GM04503 (cell line): ENCODE data around the gene PIN1.

Experiments
- DNase-seq: peaks from one replicate; pipeline ENCODE4 v3.0.0-alpha.2; 2012; ENCODE audit warnings: low read depth

PIN1 gene

DNA sequence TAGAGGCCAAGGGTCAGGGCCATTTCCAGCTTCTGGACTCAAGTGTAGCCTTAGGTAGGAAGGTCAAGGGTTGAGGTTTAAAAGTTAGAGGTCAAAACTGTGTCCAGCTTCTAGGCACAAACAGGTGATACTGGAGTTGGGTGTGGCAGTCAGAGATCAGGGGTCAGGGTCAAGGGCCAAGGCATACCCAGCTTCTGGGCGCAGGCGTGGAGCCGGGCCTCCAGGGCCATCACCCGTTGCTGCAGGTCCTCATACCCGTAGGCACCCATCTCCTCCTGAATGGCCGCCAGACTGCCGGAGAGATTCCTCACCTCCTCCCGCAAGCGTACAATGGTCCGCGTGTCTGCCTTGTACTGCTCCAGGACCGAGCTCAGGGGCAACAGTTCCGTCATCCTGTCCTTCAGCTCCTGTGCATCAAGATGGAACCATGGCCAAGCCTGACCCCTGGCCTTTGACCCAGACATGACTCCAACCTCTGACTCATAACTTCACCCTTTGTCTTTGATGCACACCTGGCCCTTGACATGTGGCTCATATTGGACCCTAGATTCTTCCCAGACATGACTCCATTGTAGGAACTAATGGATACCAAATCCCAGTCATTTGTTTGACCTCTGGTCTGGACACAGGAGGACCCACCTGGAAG lies 22.1 kb downstream of the PIN1 start:
- DNase-seq = no peak

- DNase-seq = no peak
Observed at GRCh38 chr19:9857920-9858746, 23.0 kb downstream of the PIN1 start.

GRCh38 chr19:9858766-9859165 lies 23.6 kb downstream of the PIN1 start:
- DNase-seq = no peak

DNA sequence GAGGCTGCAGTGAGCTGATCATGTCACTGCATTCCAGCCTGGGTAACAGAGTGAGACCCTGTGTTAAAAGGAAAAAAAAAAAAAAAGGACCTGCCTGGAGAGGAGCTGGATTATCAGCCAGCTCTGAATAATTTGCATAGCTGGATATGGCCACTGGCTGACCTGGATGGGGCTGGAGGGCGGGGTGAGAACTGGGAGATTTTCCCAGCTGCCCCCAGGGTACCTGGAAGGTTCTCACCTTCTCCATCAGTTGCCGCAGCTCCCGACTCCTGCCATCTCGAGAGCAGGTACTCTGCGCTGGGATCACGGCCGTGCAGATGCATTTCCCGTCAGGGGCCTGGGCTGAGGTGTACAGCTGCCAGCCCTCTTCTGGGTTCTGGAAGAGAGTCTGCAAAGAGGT lies 25.3 kb downstream of the PIN1 start:
- DNase-seq = no peak

- DNase-seq = no peak
Observed at GRCh38 chr19:9861503-9861902, 26.4 kb downstream of the PIN1 start.

DNA sequence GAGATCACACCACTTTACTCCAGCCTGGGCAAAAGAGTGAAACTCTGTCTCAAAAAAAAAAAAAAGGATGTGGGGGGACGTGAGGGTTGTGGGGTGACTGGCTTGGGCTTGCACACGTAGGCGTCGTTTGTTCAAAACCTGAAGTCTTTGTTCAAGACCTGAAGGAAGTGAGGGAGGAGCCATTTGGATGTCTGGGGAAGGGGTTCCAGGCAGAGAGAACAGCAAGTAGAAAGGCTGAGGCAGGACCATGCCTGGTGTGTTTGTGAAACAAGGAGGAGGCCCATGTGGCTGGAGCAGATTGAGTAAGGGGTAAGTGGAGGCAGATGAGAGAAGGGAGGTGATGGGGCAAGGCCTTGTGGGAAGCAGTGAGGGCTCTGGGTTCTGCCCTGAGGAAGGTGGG lies 27.8 kb downstream of the PIN1 start:
- DNase-seq = no peak

DNA sequence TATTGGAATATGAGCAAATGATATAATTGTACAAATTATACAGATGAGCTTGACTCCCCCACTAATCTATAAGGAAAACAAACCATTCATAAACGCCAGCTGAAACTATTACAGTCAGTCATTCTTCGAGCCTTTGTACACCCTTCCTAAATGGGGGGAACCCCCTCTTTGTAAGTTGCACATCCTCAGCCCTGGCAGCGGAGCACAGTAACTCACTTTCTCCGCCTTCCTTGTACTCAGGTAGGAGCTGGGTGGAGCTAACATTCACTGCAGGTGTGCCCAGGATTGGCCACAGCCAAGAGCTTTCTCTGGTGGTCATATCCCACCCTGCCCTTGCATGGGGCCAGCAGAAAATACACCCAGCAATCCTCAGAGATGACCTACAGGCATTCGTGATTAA lies 28.6 kb downstream of the PIN1 start:
- no peak for DNase-seq

DNA sequence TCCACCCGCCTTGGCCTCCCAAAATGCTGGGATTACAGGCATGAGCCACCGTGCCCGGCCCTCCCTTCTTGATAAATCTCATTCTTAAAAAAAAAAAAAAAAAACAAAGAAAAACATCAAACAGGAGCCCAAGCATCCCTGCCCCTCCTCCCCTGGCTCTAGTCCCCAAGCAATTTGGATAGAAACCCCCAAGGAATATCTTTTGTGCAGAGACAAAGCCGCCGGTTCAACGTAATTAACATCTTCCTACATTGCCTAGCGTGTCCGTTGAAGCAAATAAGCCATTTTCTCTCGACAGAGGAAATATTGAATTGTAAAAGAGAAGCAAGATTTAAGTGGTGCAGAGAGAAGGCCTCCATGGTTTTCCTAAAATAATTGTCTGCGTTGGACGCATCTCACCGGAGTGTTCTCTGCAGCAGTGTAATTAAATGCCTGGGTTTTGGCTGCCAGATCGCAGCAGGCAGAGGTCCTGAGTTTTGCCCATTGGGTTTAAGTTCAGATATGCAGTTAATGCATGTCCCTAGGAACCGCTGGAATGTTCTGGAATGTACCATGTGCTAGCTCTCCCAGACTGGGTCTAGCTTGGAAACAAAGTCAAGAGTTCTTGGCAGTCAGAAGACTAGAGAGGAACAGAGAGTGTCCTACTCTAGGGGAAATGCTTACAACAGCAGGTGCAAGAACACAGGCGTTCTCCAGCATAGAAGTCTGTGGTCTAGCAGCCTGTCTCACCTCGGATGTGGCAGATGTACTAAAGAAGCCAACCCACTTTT lies 30.8 kb downstream of the PIN1 start:
- no peak for DNase-seq

GRCh38 chr19:9868983-9869617 lies 34.0 kb downstream of the PIN1 start:
- DNase-seq = no peak

GRCh38 chr19:9871626-9872338 lies 36.7 kb downstream of the PIN1 start:
- no peak for DNase-seq

GRCh38 chr19:9872618-9873242 lies 37.6 kb downstream of the PIN1 start:
- DNase-seq = no peak

DNA sequence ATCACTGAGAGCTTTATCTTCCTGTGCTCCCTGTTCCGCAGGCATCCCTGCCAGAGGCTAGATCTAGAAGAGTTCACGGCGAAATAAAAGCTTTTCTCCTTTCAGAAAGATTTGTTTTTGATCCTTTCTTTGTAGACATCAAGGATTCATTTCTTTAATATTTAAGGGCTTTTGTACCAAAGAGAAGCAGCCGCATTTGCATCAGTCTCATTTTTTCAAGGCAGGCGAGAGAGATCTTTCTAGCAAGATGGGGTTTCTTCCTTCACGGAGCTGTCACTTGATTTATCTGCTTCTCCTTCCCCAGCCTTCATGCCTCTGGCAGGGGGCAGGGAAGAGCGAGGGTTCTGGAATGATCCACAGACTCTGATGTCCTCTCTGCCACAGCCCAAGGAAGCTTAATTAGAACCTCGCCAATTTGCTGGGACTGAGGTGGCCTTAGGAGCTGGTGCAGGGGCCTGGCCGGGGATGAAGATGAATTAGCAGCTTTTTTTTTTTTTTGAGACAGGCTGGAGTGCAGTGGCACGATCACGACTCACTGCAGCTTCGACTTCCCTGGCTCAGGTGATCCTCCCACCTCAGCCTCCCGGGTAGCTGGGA lies 40.0 kb downstream of the PIN1 start:
- DNase-seq = no peak

DNA sequence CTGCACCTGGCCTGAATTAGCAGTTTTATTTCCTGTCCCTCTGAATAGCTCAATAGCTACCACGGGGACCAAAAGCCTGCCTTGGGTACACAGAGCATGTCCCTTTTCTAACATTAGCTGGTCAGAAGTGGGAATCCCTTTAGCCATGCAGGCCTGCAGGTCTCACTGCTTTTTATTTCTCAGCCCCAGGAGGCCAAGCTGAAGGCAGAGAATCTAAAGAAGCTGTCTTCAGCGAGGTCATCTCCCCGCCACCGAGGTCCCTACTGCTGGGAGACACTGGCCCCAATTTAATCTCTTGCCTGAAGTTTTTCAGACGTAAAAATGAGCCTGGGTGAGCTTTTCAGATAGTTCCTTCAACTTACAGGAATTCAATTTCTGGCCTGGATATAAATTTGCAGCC lies 40.7 kb downstream of the PIN1 start:
- no peak for DNase-seq

GRCh38 chr19:9877780-9878510 lies 42.8 kb downstream of the PIN1 start:
- no peak for DNase-seq

- no peak for DNase-seq
Observed at GRCh38 chr19:9878511-9879196, 43.5 kb downstream of the PIN1 start.

DNA sequence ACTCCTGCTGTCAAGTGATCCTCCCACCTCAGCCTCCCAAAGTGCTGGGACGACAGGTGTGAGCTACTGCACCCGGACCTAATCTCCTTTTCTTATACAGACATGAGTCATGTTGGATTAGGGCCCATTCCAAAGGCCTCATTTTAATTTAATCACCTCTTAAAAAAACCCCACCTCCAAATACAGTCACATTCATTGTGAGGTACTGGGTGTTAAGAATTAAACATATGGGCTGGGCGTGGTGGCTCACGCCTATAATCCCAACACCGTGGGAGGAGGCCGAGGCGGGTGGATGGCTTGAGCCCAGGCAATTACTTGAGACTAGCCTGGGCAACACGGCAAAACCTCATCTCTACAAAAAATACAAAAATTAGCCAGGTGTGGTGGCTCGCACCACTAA lies 46.6 kb downstream of the PIN1 start:
- no peak for DNase-seq

DNA sequence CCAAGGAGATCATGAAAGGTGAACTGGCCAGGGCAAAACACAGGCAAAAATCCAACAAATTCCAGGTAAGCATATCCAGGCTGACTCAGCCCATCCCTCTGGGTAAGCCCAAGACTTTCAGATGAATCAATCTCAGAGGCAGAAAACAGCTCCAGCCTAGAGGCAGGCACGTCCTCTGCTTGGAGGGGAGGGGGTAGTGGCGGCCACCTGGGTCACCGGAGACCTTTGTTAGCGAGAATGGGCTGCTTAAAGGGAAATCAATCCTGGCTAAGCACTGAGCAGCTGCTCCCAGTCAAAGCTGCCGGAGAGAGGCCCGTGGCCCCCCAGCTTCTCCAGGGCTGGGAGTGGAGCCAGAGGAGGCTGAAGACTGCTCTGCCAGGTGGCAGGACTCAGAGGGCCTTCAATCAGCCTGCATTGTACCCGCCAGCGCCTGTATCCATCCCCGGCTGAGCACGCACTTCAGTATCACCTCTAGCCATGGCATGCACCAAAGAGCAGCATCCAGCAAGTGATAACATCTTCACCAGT lies 48.2 kb downstream of the PIN1 start:
- DNase-seq = no peak

DNA sequence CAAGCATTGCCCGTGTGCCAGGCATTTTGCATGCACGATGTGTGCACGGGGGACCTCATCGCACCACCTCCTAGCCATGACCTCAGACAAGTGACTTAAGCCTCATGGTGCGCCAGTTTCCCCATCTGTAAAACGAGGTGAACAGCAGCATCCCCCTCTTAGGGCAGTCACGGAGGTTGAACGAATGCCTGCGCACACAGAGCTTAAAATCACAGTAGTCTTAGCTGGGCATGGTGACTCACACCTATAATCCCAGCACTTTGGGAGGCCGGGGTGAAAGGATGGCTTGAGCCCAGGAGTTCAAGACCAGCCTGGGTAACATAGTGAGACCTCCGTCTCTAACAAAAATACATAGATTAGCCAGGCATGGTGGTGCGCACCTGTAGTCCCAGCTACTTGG lies 48.6 kb downstream of the PIN1 start:
- no peak for DNase-seq

DNA sequence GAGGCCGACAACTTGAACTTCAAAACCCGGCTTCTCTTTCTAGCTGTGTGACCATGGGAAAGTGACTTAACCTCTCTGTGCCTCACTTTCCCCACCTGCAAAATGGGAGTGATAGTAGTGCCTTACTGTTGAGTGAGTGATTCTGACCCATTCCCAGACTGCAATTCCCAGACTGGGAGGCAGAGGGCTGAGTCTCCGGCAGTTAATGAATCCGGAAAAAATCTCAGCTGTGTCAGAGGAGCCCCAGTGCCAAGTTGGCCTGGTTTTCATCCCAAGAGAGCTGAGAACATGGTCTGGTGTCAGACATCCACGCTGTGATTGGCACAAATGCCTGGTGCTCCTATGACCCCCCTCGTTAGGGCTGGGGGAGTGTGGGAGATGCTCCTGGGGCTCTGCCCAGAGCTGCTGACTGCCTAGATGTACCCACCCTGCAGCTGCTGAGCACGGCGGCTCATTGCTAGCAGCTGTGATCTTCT lies 50.0 kb downstream of the PIN1 start:
- no peak for DNase-seq
